ENCODE data around the gene HS6ST1.

GRCh38 chr2:128217671-128218070 lies 101.0 kb downstream of the HS6ST1 start:
- TF ChIP-seq CTCF (IDR thresholded peaks at IDR 0.05): no peak
- TF ChIP-seq POLR2A (IDR thresholded peaks at IDR 0.05): no peak

Measured in testis (tissue), 2 donors.